Calu3 (cell line): ENCODE results near the gene GATAD2B. TPM values are rescaled to one million over a fixed set of nuclear protein-coding genes. Genes with fewer than 3 reads are reported as not detected.

ENCODE experiments used
- BruUV-seq: library from RNA; stranded (reverse); fragments of 400-500 nt; replicated peaks from 2 replicates; lab custom pipeline; 2021; lab: Mats Ljungman, UMichigan
- CTCF ChIA-PET: fragments of 300-600 bp; sonication (Branson Sonifier 250); formaldehyde crosslinking; loops from one replicate; lab custom pipeline; 2022; ENCODE audit warnings: antibody characterized with exemption; lab: Charles Lee
- DNase-seq: peaks from one replicate; pipeline ENCODE4 v3.0.0; 2022
- H3K27ac Mint-ChIP-seq: one replicate; pipeline ENCODE4 v1.8.0; 2022; ENCODE audit warnings: mixed read lengths; ENCODE audit not compliant: unreplicated experiment
- H3K27me3 Mint-ChIP-seq: one replicate; pipeline ENCODE4 v1.8.0; 2022; ENCODE audit warnings: mixed read lengths; ENCODE audit not compliant: unreplicated experiment
- H3K36me3 Mint-ChIP-seq: one replicate; pipeline ENCODE4 v1.8.0; 2022; ENCODE audit warnings: mild to moderate bottlenecking, moderate library complexity, mixed read lengths; ENCODE audit not compliant: insufficient read depth, unreplicated experiment
- H3K4me1 Mint-ChIP-seq: one replicate; pipeline ENCODE4 v1.8.0; 2022; ENCODE audit warnings: mild to moderate bottlenecking, low read depth, mixed read lengths; ENCODE audit not compliant: unreplicated experiment
- H3K4me3 Mint-ChIP-seq: one replicate; pipeline ENCODE4 v1.8.0; 2022; ENCODE audit warnings: mild to moderate bottlenecking, low read depth, moderate library complexity, mixed read lengths; ENCODE audit not compliant: unreplicated experiment
- H3K9me3 Mint-ChIP-seq: one replicate; pipeline ENCODE4 v1.8.0; 2022; ENCODE audit warnings: low read depth, mixed read lengths; ENCODE audit not compliant: unreplicated experiment
- CTCF ChIP-seq: fragments of 200-600 bp; IDR thresholded peaks from one replicate; pipeline ENCODE4 v1.8.0; 2022; ENCODE audit warnings: antibody characterized with exemption; ENCODE audit not compliant: unreplicated experiment
- intact Hi-C: fragments of 100-400 bp; cut with micrococcal nuclease; formaldehyde crosslinking; loops from one replicate; pipeline ENCODE4 v1.10.0; 2022; ENCODE audit not compliant: unreplicated experiment
- total RNA-seq: library from RNA; stranded (reverse); gene quantifications from 2 replicates; pipeline ENCODE4 v1.2.3, GENCODE V29; 2022

The GATAD2B gene
- total RNA-seq, 1 experiment from 2014 or later, result 62.5 TPM

- H3K9me3 Mint-ChIP-seq, result no peaks in the 10 kb centered on the region
- no peaks in the 10 kb centered on the region for H3K27me3 Mint-ChIP-seq
- BruUV-seq, result no TSS peak
- intact Hi-C loops, result no loop called here
- TF ChIP-seq CTCF, result no peak
- H3K4me3 Mint-ChIP-seq, result no peak overlapping the region
- H3K27ac Mint-ChIP-seq, result no peak overlapping the region
- H3K4me1 Mint-ChIP-seq, result no peaks in the 10 kb centered on the region
- no peaks in the 10 kb centered on the region for H3K36me3 Mint-ChIP-seq
- CTCF ChIA-PET, result interaction anchor here (0.8 kb wide), 1 partner anchor 11 kb away, joined by 3 read pairs; no protein-coding TSS in a partner anchor
- no peak for DNase-seq
Observed at GRCh38 chr1:153883223-153883622, 39.5 kb downstream of the GATAD2B start.

GRCh38 chr1:153882296-153882912 lies 40.4 kb downstream of the GATAD2B start:
- Mint-ChIP-seq H3K4me3 (no peak overlapping the region), H3K36me3 (no peaks in the 10 kb centered on the region), H3K4me1 (no peaks in the 10 kb centered on the region), H3K27me3 (no peaks in the 10 kb centered on the region), H3K9me3 (no peaks in the 10 kb centered on the region), H3K27ac (no peak overlapping the region)
- TF ChIP-seq CTCF, result no peak
- no peak for DNase-seq
- BruUV-seq, result no TSS peak
- intact Hi-C loops, result no loop called here
- CTCF ChIA-PET, result interaction anchor here (0.6 to 0.8 kb wide), 2 partner anchors 10 to 58 kb away, joined by 3 to 5 read pairs; no protein-coding TSS in a partner anchor

GRCh38 chr1:153881751-153882150 lies 41.0 kb downstream of the GATAD2B start:
- Mint-ChIP-seq H3K9me3 (no peaks in the 10 kb centered on the region), H3K4me1 (no peaks in the 10 kb centered on the region), H3K36me3 (no peaks in the 10 kb centered on the region), H3K4me3 (no peak overlapping the region), H3K27ac (no peak overlapping the region), H3K27me3 (no peaks in the 10 kb centered on the region)
- TF ChIP-seq CTCF, result no peak
- CTCF ChIA-PET, result interaction anchor here (0.6 kb wide), 1 partner anchor 58 kb away, joined by 5 read pairs; no protein-coding TSS in a partner anchor
- intact Hi-C loops, result no loop called here
- BruUV-seq, result no TSS peak
- DNase-seq, result no peak

- no TSS peak for BruUV-seq
- Mint-ChIP-seq H3K36me3 (no peaks in the 10 kb centered on the region), H3K9me3 (no peaks in the 10 kb centered on the region), H3K4me1 (no peaks in the 10 kb centered on the region), H3K27ac (no peak overlapping the region), H3K27me3 (no peaks in the 10 kb centered on the region), H3K4me3 (no peak overlapping the region)
- CTCF ChIA-PET, result no interaction called here
- TF ChIP-seq CTCF, result no peak
- intact Hi-C loops, result no loop called here
- DNase-seq, result peak; percentile 74
Observed at GRCh38 chr1:153880962-153881361, 41.8 kb downstream of the GATAD2B start.
